ENCODE results near the gene MNDA.
"Not testable (repeated sequence)": the region's sequence is repeated elsewhere in the genome, so short reads cannot be mapped to it uniquely, and the experiment has no call there.

The MNDA gene

DNA sequence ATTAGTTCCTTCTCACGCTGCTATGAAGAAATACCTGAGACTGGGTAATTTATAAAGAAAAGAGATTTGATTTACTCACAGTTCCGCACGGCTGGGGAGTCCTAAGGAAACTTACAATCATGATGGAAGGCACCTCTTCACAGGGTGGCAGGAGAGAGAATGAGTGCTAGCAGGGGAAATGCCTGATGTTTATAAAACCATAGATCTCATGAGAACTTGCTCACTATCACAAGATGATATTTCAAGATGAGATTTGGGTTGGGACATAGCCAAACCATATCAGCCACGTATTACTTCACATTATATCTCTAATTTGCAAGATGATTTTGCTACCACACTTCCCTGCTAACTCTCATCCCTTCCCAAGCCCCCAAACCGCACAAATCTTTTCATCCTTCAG is 9.1 kb downstream of the MNDA start:
- DNase-seq: no peak

DNA sequence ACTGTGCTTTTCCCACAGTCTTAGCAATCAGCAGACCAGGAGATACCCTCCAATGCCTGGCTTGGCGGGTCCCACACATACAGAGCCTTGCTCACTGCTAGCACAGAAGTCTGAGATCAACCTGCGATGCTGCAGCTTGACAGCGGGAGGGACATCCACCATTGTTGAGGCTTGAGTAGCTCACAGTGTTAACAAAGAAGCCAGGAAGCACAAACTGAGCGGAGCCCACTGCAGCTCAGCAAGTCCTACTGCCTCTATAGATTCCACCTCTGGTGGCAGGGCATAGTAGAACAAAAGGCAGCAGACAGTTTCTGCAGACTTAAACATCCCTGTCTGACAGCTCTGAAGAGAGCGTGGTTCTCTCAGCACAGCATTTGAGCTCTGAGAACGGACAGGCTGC is 33.4 kb downstream of the MNDA start:
- no peak for DNase-seq

DNA sequence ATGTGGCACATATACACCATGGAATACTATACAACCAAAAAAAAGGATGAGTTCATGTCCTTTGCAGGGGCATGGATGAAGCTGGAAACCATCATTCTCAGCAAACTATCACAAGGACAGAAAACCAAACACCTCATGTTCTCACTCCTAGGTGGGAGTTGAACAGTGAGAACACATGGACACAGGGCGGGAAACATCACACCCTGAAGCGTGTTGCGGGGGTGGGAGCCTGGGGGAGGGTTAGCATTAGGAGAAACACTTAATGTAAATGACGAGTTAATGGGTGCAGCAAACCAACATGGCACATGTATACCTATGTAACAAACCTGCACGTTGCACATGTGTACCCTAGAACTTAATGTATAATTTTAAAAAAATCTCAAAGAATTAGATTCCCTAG is 39.3 kb downstream of the MNDA start:
- not testable (repeated sequence) for DNase-seq

DNA sequence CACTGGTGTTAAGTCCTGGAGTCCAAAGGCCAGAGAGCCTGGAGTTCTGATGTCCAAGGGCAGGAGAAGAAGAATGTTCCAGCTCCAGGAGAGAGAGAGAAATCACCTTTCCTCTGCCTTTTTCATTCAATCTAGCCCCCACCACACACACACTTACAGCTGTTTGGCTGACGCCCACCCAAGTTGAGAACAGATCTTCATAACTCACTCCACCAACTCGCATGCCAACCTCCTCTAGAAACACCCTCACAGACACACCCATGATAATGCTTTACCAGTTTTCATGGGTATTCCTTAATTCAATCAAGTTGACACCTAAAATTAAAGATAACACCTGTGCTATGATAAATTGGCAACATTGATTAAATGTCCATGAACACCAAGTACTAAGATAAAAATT is 42.0 kb downstream of the MNDA start:
- no peak for DNase-seq

DNA sequence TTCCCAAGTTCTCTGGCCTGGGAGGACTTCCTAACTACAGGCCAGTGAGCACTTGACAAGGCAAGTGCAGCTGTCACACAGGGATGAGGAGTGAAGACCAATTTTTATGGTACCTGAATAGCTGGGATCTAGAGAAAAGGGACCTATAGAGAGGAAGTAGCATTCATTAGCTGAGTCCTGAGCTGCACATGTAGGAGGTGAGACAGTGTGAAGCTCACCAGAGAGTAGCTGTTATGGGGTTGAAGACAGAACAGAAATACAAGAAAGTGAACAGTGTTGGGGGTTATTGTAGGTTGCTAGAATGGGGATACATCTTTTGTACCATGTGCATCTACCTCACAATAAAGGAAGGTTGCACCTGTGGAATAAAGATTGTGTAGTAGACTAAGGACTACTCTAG is 62.5 kb downstream of the MNDA start:
- DNase-seq: no peak

DNA sequence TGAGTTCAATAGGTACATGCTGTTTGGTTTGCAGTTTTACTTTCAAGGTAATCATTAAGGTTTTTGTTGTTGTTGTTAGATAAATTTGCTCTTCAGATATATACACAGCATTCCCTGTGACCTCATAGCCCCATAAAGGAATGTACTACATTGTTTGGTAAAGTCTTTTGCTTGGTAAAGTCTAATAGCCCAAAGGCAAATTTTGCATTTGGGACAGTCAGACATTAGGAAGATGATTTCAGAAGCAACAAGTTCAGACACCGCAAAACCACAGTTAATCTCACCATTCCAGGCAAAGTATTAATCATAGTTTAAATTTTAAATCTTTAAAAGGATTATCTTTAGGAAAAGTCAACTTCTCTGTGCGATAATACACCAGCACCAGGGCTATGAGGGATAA is 67.6 kb downstream of the MNDA start:
- no peak for DNase-seq
